ENCODE data around the gene UBE3C. TPM values are rescaled to one million over a fixed set of nuclear protein-coding genes. Genes with fewer than 3 reads are reported as not detected.
A peak's percentile ranks its signal among the peaks of the same experiment; 100 is the strongest.

The UBE3C gene
- total and polyA plus RNA-seq, 2 of the 13 experiments (the other 11 are each of a cell fraction or from before 2014, with no cell fraction given), result 27.0 to 48.2 TPM

GRCh38 chr7:157149317-157149716, 10.6 kb downstream of the UBE3C start:
- peaks cover 63% of the 10 kb centered on the region for H3K4me1 ChIP-seq (ENCODE audit: insufficient read depth, low read length)
- TF ChIP-seq ZNF276 (CRISPR knock-in tag; IDR thresholded peaks at IDR 0.05; ENCODE audit: low read depth) (peak; percentile 100), ATF1 (CRISPR knock-in tag; IDR thresholded peaks at IDR 0.05) (no peak), SSRP1 (CRISPR knock-in tag; IDR thresholded peaks at IDR 0.05) (no peak), ZNF292 (CRISPR knock-in tag; IDR thresholded peaks at IDR 0.05; ENCODE audit: borderline replicate concordance, low read depth) (no peak)
- FAIRE-seq (no peak), ATAC-seq (no peak), DNase-seq (ENCODE audit: low spot score) (no peak)
- ChIA-PET CTCF (ENCODE audit: low intra/inter-chr PET ratio, low total read pairs) (no interaction called here), POLR2A (no interaction called here)
- no peaks in the 10 kb centered on the region for H3K27me3 ChIP-seq (ENCODE audit: control insufficient read depth in 1 of 2, insufficient read depth in 2 of 2, low read length in 2 of 2)
- in situ Hi-C loops (cut with HindIII; ENCODE audit: extremely low pct_ligation_motif_present, low pct_unique_long_range_greater_than_20kb) (no loop called here), intact Hi-C loops (cut with micrococcal nuclease; ENCODE audit: unreplicated experiment) (no loop called here)
- peaks cover 0 to 12% of the 10 kb centered on the region in 2 experiments; a peak in 2 of 5 replicates for H3K36me3 ChIP-seq (replicated peaks in 1 of 2; ENCODE audit: control insufficient read depth in 1 of 2, insufficient read depth in 2 of 2, low read length in 2 of 2)
- H3K9me3 ChIP-seq (ENCODE audit: low read length), result no peaks in the 10 kb centered on the region
- H2AFZ ChIP-seq (ENCODE audit: low read length), result no peak overlapping the region
- peaks cover 78% of the 10 kb centered on the region for H4K20me1 ChIP-seq (ENCODE audit: insufficient read depth, low read length)
- no peak overlapping the region for H3K4me3 ChIP-seq (replicated peaks in 1 of 3; ENCODE audit: insufficient read depth in 1 of 3, low read depth in 2 of 3, low read length in 3 of 3)
- BruUV-seq (replicated peaks), result no TSS peak
- H3K4me2 ChIP-seq (ENCODE audit: low read depth, low read length), result 0 out of 2 replicates have a peak overlapping the region, but pooled peaks have one; percentile 4
- no peak overlapping the region for H3K9ac ChIP-seq (ENCODE audit: insufficient read depth, low read depth, low read length)
- H3K27ac ChIP-seq (ENCODE audit: extremely low read length, insufficient read depth, low read length), result no peak overlapping the region
- H3K79me2 ChIP-seq (ENCODE audit: insufficient read depth, low read length), result peaks cover 95% of the 10 kb centered on the region
- 98% methylated on average over 4 of the region's 4 CpGs for WGBS (ENCODE audit: low lambda C conversion rate)

- H3K27me3 ChIP-seq (ENCODE audit: control insufficient read depth in 1 of 2, insufficient read depth in 2 of 2, low read length in 2 of 2), result no peaks in the 10 kb centered on the region
- peak overlapping the region; percentile 44 for H3K9ac ChIP-seq (ENCODE audit: insufficient read depth, low read depth, low read length)
- POLR2A ChIA-PET, result interaction anchor here (0.8 kb wide), 1 partner anchor 13 kb away, joined by 3 read pairs; the partner anchor contains the start of gene UBE3C
- 18% methylated on average over 14 of the region's 15 CpGs for WGBS (ENCODE audit: low lambda C conversion rate)
- ATAC-seq (peak; percentile 100), DNase-seq (ENCODE audit: low spot score) (peak; percentile 86), FAIRE-seq (peak; percentile 90)
- peaks cover 95% of the 10 kb centered on the region for H3K79me2 ChIP-seq (ENCODE audit: insufficient read depth, low read length)
- peaks cover 78% of the 10 kb centered on the region for H4K20me1 ChIP-seq (ENCODE audit: insufficient read depth, low read length)
- peaks cover 0 to 12% of the 10 kb centered on the region in 2 experiments; a peak in 2 of 5 replicates for H3K36me3 ChIP-seq (replicated peaks in 1 of 2; ENCODE audit: control insufficient read depth in 1 of 2, insufficient read depth in 2 of 2, low read length in 2 of 2)
- H3K4me1 ChIP-seq (ENCODE audit: insufficient read depth, low read length), result peaks cover 63% of the 10 kb centered on the region
- H2AFZ ChIP-seq (ENCODE audit: low read length), result no peak overlapping the region
- CTCF ChIA-PET (ENCODE audit: low intra/inter-chr PET ratio, low total read pairs), result no interaction called here
- H3K4me2 ChIP-seq (ENCODE audit: low read depth, low read length), result peak overlapping the region; percentile 69
- intact Hi-C loops (cut with micrococcal nuclease; ENCODE audit: unreplicated experiment) (no loop called here), in situ Hi-C loops (cut with HindIII; ENCODE audit: extremely low pct_ligation_motif_present, low pct_unique_long_range_greater_than_20kb) (no loop called here)
- H3K4me3 ChIP-seq (replicated peaks in 1 of 3; ENCODE audit: insufficient read depth in 1 of 3, low read depth in 2 of 3, low read length in 3 of 3), result peak overlapping the region in 2 of 3 experiments; percentile 11 to 38; a peak in 2 of 6 replicates
- BruUV-seq (replicated peaks), result no TSS peak
- peak overlapping the region; percentile 36 for H3K27ac ChIP-seq (ENCODE audit: extremely low read length, insufficient read depth, low read length)
- no peaks in the 10 kb centered on the region for H3K9me3 ChIP-seq (ENCODE audit: low read length)
- TF ChIP-seq SUZ12 (IDR thresholded peaks at IDR 0.05; ENCODE audit: low read depth, low read length), result no peak
- no peak for TF ChIP-seq ZNF746 (CRISPR knock-in tag; IDR thresholded peaks at IDR 0.05)
- TF ChIP-seq MXD1 (CRISPR knock-in tag; IDR thresholded peaks at IDR 0.05), result no peak
- TF ChIP-seq STAT6 (CRISPR knock-in tag; IDR thresholded peaks at IDR 0.05; ENCODE audit: borderline replicate concordance), result no peak
- no peak for TF ChIP-seq ZNF350 (CRISPR knock-in tag; IDR thresholded peaks at IDR 0.05; ENCODE audit: borderline replicate concordance, low read depth)
- peak; percentile 44; the same call in 1 of the 2 replicates for TF ChIP-seq SP4 (CRISPR knock-in tag; IDR thresholded peaks at IDR 0.05)
- no peak for TF ChIP-seq ZNF446 (CRISPR knock-in tag; IDR thresholded peaks at IDR 0.05)
These were observed 12.2 kb downstream of the UBE3C start for GRCh38 chr7:157150882-157151281.

Data from HepG2 (cell line).